Activated CD8-positive, alpha-beta memory T cell treated with anti-CD3 and anti-CD28 coated beads for 4 hours (primary cell): ENCODE data around the gene LRRC10.

ENCODE experiments used
- DNase-seq, 2 donors: peaks; one replicate each; pipeline ENCODE4 v3.0.0-alpha.2; 2020; ENCODE audit warnings: low read depth in 2 of 2

LRRC10 gene

DNA sequence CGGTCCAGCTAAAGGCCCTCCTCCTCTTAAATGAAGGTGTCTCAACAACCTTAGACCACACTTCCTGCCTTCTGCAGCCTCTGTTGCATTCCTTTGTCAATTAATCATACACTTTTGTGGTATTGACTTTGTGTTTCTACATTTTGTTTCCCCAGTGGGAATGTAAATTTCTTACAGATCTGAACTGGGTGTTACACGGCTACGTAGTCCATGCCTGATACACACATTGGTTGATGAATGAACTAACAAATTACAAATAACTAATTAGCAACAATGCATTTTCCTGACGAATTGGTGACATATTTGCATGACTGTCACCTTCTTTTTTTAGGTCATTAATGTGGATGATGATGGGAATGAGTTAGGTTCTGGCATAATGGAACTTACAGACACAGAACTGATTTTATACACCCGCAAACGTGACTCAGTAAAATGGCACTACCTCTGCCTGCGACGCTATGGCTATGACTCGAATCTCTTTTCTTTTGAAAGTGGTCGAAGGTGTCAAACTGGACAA lies 40.6 kb downstream of the LRRC10 start:
- no peak for DNase-seq

- DNase-seq, result no peak
Measured at GRCh38 chr12:69569236-69569635, 41.5 kb downstream of the LRRC10 start.

GRCh38 chr12:69566603-69567002 lies 44.1 kb downstream of the LRRC10 start:
- DNase-seq, result no peak

DNA sequence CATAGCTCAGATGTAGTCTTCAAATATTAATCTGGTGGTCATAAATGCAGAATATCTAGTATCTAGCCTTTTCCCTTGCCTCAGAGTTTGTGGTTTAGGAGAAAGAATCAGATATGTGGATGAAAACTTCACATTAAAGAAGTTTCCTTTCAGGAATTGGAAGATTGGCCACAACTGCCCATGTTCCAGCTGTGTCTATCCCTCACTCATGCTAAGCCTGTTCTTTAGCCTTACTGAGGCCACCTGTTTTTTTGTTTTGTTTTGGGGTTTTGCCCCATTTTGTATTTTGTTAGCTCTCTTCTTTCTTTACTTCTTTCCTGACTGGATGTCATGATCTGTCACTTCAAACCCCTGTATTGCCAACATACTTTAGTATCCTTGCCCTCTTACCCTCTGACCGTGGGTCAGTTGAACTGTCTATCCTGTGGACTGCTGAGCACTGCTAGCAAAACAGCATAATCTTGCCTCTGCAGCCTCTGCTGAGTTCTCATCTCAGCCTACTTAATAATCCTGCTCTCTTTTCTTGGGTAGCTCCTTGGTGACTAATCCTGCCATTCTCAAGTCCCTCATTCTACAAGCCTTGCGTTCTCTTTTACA lies 47.4 kb downstream of the LRRC10 start:
- DNase-seq, result no peak
